Stomach (tissue), 9 donors: ENCODE data around the gene TSHZ2. TPM values are rescaled to one million over a fixed set of nuclear protein-coding genes. Genes with fewer than 3 reads are reported as not detected.

Experiments
- DNase-seq, 2 donors: peaks; one replicate each; pipeline versions ENCODE4 v3.0.0 to v3.0.0-alpha.2; 2013 to 2019
- H3K27ac ChIP-seq, 5 donors: fragments of 200-600 bp in 4 of 5; sonication (generic) in 4 of 5; one replicate each; pipeline ENCODE4 v1.5.1; 2013 to 2019; ENCODE audit warnings: mild to moderate bottlenecking in 1 of 5, moderate library complexity in 1 of 5
- H3K27me3 ChIP-seq, 3 donors: fragments of 200-600 bp; sonication (generic); one replicate each; pipeline ENCODE4 v1.5.1; 2017 to 2019; ENCODE audit warnings: mixed run types in 1 of 3
- H3K36me3 ChIP-seq, 4 donors: fragments of 200-600 bp; sonication (generic); 1 replicate in 3 of 4; 2 replicates in 1 of 4; pipeline ENCODE4 v1.5.1; 2016 to 2019
- H3K4me1 ChIP-seq, 4 donors: fragments of 200-600 bp; sonication (generic); one replicate each; pipeline ENCODE4 v1.5.1; 2016 to 2019
- H3K4me3 ChIP-seq, 4 donors: fragments of 200-600 bp; sonication (generic) in 3 of 4; one replicate each; pipeline ENCODE4 v1.5.1; 2016 to 2019; ENCODE audit warnings: mild to moderate bottlenecking in 1 of 4
- H3K9me3 ChIP-seq, 4 donors: fragments of 200-600 bp; sonication (generic); one replicate each; pipeline ENCODE4 v1.5.1; 2016 to 2019
- CTCF ChIP-seq, 7 experiments: fragments of 450-650 bp in 4 of 7; fragments of 200-600 bp in 3 of 7; sonication (generic) in 3 of 7; IDR thresholded peaks; one replicate each; pipeline ENCODE4 v1.5.1; 2016 to 2019; ENCODE audit warnings: antibody characterized with exemption in 7 of 7, control low read depth in 2 of 7, mild to moderate bottlenecking in 1 of 7
- EP300 ChIP-seq: sonication (generic); formaldehyde crosslinking; IDR thresholded peaks from one replicate; pipeline ENCODE4 v1.6.1; 2017; ENCODE audit warnings: antibody characterized with exemption
- POLR2A ChIP-seq, 4 donors: fragments of 450-650 bp; IDR thresholded peaks; one replicate each; pipeline ENCODE4 v1.6.1; 2016; ENCODE audit warnings: antibody characterized with exemption in 4 of 4, control low read depth in 2 of 4, mild to moderate bottlenecking in 1 of 4, moderate library complexity in 1 of 4
- POLR2AphosphoS5 ChIP-seq, 3 donors: sonication (generic); formaldehyde crosslinking; IDR thresholded peaks; one replicate each; pipeline ENCODE4 v1.6.1; 2016; ENCODE audit warnings: antibody characterized with exemption in 3 of 3
- WGBS, 5 donors: extraction: QIAGEN DNeasy Blood & Tissue Kit in 3 of 5; methylation state at CpG; one replicate each; pipeline versions ENCODE4 v1.1.5 to v1.1.7; 2013 to 2018; 5-methylcytosine and 5-hydroxymethylcytosine counted together
- intact Hi-C: fragments of 100-400 bp; cut with DNase I; formaldehyde crosslinking; loops from one replicate; pipeline ENCODE4 v1.15.1; 2023; ENCODE audit warnings: low total_unique reads
- polyA plus RNA-seq, 3 donors: library from polyadenylated mRNA; stranded (reverse); fragments of 200-250 nt; gene quantifications; one replicate each; pipeline ENCODE4 v1.2.3, GENCODE V29; 2013
- total RNA-seq, 5 donors: library from RNA; depleted of rRNA; stranded (reverse); fragments of >200 nt; gene quantifications; one replicate each; pipeline versions ENCODE4 v1.1.0 to v1.2.3, GENCODE V29; 2014 to 2016
- donor health status: healthy with polysubstance abuse.
- donor health status: Bipolar disorder and iron deficiency.
- donor health status: healthy.

The TSHZ2 gene
- total and polyA plus RNA-seq, 8 donors, result 2.9 to 20.5 (median 5.8) TPM

GRCh38 chr20:53141201-53142050, 169.3 kb downstream of the TSHZ2 start:
- H3K36me3 ChIP-seq, result no peaks in the 10 kb centered on the region
- no peaks in the 10 kb centered on the region for H3K9me3 ChIP-seq
- H3K27me3 ChIP-seq, result no peaks in the 10 kb centered on the region
- peak in 1 of 2 donors; percentile 40 for DNase-seq
- TF ChIP-seq POLR2A (IDR thresholded peaks at IDR 0.05) (no peak), EP300 (no peak)
- intact Hi-C loops, result no loop called here
- no peaks in the 10 kb centered on the region for H3K4me1 ChIP-seq
- no peak overlapping the region for H3K27ac ChIP-seq
- 56 to 75% (median 59%) methylated on average over 11 of the region's 11 CpGs for WGBS, 5 donors
- H3K4me3 ChIP-seq, result no peak overlapping the region

- Histone ChIP-seq H3K4me3 (no peak overlapping the region), H3K36me3 (no peaks in the 10 kb centered on the region), H3K4me1 (no peaks in the 10 kb centered on the region), H3K9me3 (no peaks in the 10 kb centered on the region), H3K27me3 (no peaks in the 10 kb centered on the region), H3K27ac (no peak overlapping the region)
- no peak for DNase-seq
- intact Hi-C loops, result no loop called here
- WGBS, 5 donors, result 75 to 81% (median 76%) methylated on average over 13 of the region's 13 CpGs
- TF ChIP-seq CTCF (IDR thresholded peaks at IDR 0.05), result no peak
- TF ChIP-seq POLR2A (IDR thresholded peaks at IDR 0.05), result no peak
- no peak for TF ChIP-seq POLR2AphosphoS5 (IDR thresholded peaks at IDR 0.05)
- no peak for TF ChIP-seq EP300
Measured at GRCh38 chr20:53142225-53143127, 170.3 kb downstream of the TSHZ2 start.

- H3K36me3 ChIP-seq, result no peaks in the 10 kb centered on the region
- TF ChIP-seq CTCF (IDR thresholded peaks at IDR 0.05) (no peak), POLR2AphosphoS5 (IDR thresholded peaks at IDR 0.05) (no peak)
- intact Hi-C loops, result no loop called here
- no peak for DNase-seq
- WGBS, 5 donors, result 74 to 94% (median 90%) methylated on average over 10 of the region's 10 CpGs
- H3K4me3 ChIP-seq, result no peak overlapping the region
- peaks cover 0 to 16% (median 3%) of the 10 kb centered on the region in 4 donors for H3K4me1 ChIP-seq
- no peak overlapping the region for H3K27ac ChIP-seq
- no peaks in the 10 kb centered on the region for H3K9me3 ChIP-seq
- H3K27me3 ChIP-seq, result no peaks in the 10 kb centered on the region
Measured at GRCh38 chr20:53146201-53146891, 174.2 kb downstream of the TSHZ2 start.

GRCh38 chr20:53148771-53149147, 176.6 kb downstream of the TSHZ2 start:
- no peak for TF ChIP-seq POLR2A (IDR thresholded peaks at IDR 0.05)
- no peak for TF ChIP-seq POLR2AphosphoS5 (IDR thresholded peaks at IDR 0.05)
- TF ChIP-seq CTCF (IDR thresholded peaks at IDR 0.05), result no peak
- no peak for TF ChIP-seq EP300
- Histone ChIP-seq H3K27ac (no peak overlapping the region), H3K36me3 (no peaks in the 10 kb centered on the region), H3K4me3 (no peak overlapping the region), H3K27me3 (no peaks in the 10 kb centered on the region), H3K9me3 (no peaks in the 10 kb centered on the region), H3K4me1 (peaks cover 0 to 16% (median 3%) of the 10 kb centered on the region in 4 donors)
- intact Hi-C loops, result no loop called here
- WGBS, 5 donors, result 41 to 50% (median 48%) methylated on average over 3 of the region's 3 CpGs
- peak in 1 of 2 donors; percentile 18 for DNase-seq
